RWPE2 (cell line): Measurements from ENCODE around the gene COMT.

Experiments used
- ATAC-seq: fragments of 200-7000 bp; cut with Tn5 transposase; 3 replicates; pipeline ENCODE4 v1.9.1; 2021; ENCODE audit warnings: low read depth
- DNase-seq: peaks from one replicate; pipeline ENCODE4 v3.0.0-alpha.2; 2020; ENCODE audit warnings: low spot score
- H3K27ac ChIP-seq: fragments of 450-650 bp; 2 replicates; pipeline ENCODE4 v1.5.1; 2017; ENCODE audit warnings: mild to moderate bottlenecking; ENCODE audit not compliant: poor library complexity, severe bottlenecking
- H3K27me3 ChIP-seq: fragments of 250-450 bp; sonication (Bioruptor Pico); 2 replicates; pipeline ENCODE4 v1.5.1; 2021; ENCODE audit warnings: mild to moderate bottlenecking, moderate library complexity; ENCODE audit not compliant: insufficient read depth, poor library complexity, severe bottlenecking
- H3K36me3 ChIP-seq: fragments of 250-450 bp; sonication (Bioruptor Pico); 2 replicates; pipeline ENCODE4 v1.5.1; 2020; ENCODE audit warnings: low read depth, mild to moderate bottlenecking, moderate library complexity
- H3K4me1 ChIP-seq: fragments of 250-450 bp; sonication (Bioruptor Pico); 2 replicates; pipeline ENCODE4 v1.5.1; 2021; ENCODE audit warnings: mild to moderate bottlenecking, moderate library complexity; ENCODE audit not compliant: insufficient read depth, poor library complexity, severe bottlenecking
- H3K4me3 ChIP-seq: fragments of 250-450 bp; sonication (Bioruptor Pico); 2 replicates; pipeline ENCODE4 v1.5.1; 2021; ENCODE audit warnings: mild to moderate bottlenecking, moderate library complexity; ENCODE audit not compliant: severe bottlenecking
- H3K9me3 ChIP-seq: fragments of 250-450 bp; sonication (Bioruptor Pico); 2 replicates; pipeline ENCODE4 v1.5.1; 2021; ENCODE audit warnings: mild to moderate bottlenecking, moderate library complexity; ENCODE audit not compliant: severe bottlenecking
- CTCF ChIP-seq: fragments of 450-650 bp; IDR thresholded peaks from one replicate; pipeline ENCODE4 v1.5.1; 2017; ENCODE audit warnings: mild to moderate bottlenecking, moderate library complexity; ENCODE audit not compliant: poor library complexity, severe bottlenecking

Gene COMT

GRCh38 chr22:20009582-20010306 lies 68.2 kb downstream of the COMT start:
- no peak for TF ChIP-seq CTCF
- H3K27ac ChIP-seq = no peak overlapping the region
- DNase-seq = no peak
- peaks cover 8% of the 10 kb centered on the region for H3K4me1 ChIP-seq
- H3K27me3 ChIP-seq = no peaks in the 10 kb centered on the region
- ATAC-seq = no peak
- no peaks in the 10 kb centered on the region for H3K36me3 ChIP-seq
- peaks cover 6% of the 10 kb centered on the region for H3K9me3 ChIP-seq
- no peak overlapping the region for H3K4me3 ChIP-seq

GRCh38 chr22:20010307-20011122 lies 68.9 kb downstream of the COMT start:
- TF ChIP-seq CTCF = no peak
- Histone ChIP-seq H3K4me3 (no peak overlapping the region), H3K27ac (no peak overlapping the region), H3K9me3 (peaks cover 3% of the 10 kb centered on the region), H3K4me1 (peaks cover 8% of the 10 kb centered on the region), H3K36me3 (no peaks in the 10 kb centered on the region), H3K27me3 (no peaks in the 10 kb centered on the region)
- no peak for DNase-seq
- ATAC-seq = no peak

- peaks cover 3% of the 10 kb centered on the region for H3K9me3 ChIP-seq
- no peak overlapping the region for H3K27ac ChIP-seq
- no peak overlapping the region for H3K4me3 ChIP-seq
- H3K27me3 ChIP-seq = no peaks in the 10 kb centered on the region
- H3K4me1 ChIP-seq = peaks cover 8% of the 10 kb centered on the region
- ATAC-seq (no peak), DNase-seq (no peak)
- H3K36me3 ChIP-seq = no peaks in the 10 kb centered on the region
- no peak for TF ChIP-seq CTCF
These were observed 69.8 kb downstream of the COMT start for GRCh38 chr22:20011123-20011992.

GRCh38 chr22:20011993-20012740 lies 70.6 kb downstream of the COMT start:
- DNase-seq = no peak
- Histone ChIP-seq H3K4me3 (no peak overlapping the region), H3K4me1 (peaks cover 8% of the 10 kb centered on the region), H3K9me3 (peaks cover 3% of the 10 kb centered on the region), H3K36me3 (no peaks in the 10 kb centered on the region), H3K27ac (no peak overlapping the region), H3K27me3 (no peaks in the 10 kb centered on the region)
- no peak for TF ChIP-seq CTCF
- no peak for ATAC-seq
